DOHH2 (cell line): ENCODE data around the gene EMX1.

ENCODE experiments used
- EZH2phosphoT487 ChIP-seq: fragments of 200-600 bp; sonication (generic); IDR thresholded peaks from 2 replicates; pipeline ENCODE4 v1.6.1; 2017; ENCODE audit warnings: borderline replicate concordance, mild to moderate bottlenecking, antibody characterized with exemption, low read length, moderate library complexity, mixed read lengths
- TF ChIP-seq, protein P1 (sequence below): fragments of 200-600 bp; sonication (generic); IDR thresholded peaks from one replicate; pipeline ENCODE4 v1.5.1; 2014; ENCODE audit warnings: antibody characterized with exemption, mild to moderate bottlenecking, low read depth, low read length; ENCODE audit not compliant: poor library complexity, severe bottlenecking

DNA sequence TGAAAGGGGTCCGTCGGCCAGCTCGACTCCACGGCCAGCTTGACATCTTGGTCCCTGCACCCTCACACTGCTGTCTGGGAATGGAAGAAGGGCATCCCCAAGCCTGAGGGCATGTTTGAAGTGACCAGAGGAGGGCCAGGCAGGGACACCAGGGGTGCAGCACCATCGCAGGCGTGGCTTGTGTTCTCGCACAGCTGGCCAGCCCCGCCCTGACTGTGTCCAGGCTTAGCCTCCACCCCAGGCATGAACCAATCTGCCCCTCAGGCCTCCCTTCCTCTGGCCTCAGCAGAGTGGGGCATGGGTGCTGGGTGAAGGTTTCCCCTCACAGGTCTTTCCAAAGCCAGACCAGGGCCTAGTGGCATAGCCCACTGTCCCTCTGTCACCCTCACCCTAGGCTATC lies 25.0 kb downstream of the EMX1 start:
- TF ChIP-seq EZH2phosphoT487 = no peak
- TF ChIP-seq, protein P1, sequence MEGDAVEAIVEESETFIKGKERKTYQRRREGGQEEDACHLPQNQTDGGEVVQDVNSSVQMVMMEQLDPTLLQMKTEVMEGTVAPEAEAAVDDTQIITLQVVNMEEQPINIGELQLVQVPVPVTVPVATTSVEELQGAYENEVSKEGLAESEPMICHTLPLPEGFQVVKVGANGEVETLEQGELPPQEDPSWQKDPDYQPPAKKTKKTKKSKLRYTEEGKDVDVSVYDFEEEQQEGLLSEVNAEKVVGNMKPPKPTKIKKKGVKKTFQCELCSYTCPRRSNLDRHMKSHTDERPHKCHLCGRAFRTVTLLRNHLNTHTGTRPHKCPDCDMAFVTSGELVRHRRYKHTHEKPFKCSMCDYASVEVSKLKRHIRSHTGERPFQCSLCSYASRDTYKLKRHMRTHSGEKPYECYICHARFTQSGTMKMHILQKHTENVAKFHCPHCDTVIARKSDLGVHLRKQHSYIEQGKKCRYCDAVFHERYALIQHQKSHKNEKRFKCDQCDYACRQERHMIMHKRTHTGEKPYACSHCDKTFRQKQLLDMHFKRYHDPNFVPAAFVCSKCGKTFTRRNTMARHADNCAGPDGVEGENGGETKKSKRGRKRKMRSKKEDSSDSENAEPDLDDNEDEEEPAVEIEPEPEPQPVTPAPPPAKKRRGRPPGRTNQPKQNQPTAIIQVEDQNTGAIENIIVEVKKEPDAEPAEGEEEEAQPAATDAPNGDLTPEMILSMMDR = no peak
